ENCODE measurements around the gene MDFIC.

The MDFIC gene

GRCh38 chr7:114970308-114970707 lies 48.4 kb downstream of the MDFIC start:
- no peak for DNase-seq (ENCODE audit: low read depth, low spot score)
- no peaks in the 10 kb centered on the region for H3K36me3 ChIP-seq (ENCODE audit: insufficient read depth, insufficient read length, low read length)
- no peak overlapping the region for H3K9ac ChIP-seq (ENCODE audit: insufficient read length, low read depth)
- no peaks in the 10 kb centered on the region for H3K9me3 ChIP-seq (ENCODE audit: insufficient read depth, low read length)
- no peaks in the 10 kb centered on the region for H3K27me3 ChIP-seq (ENCODE audit: insufficient read depth, insufficient read length)
- H3K4me1 ChIP-seq (ENCODE audit: insufficient read depth, insufficient read length), result no peaks in the 10 kb centered on the region
- H3K4me3 ChIP-seq (ENCODE audit: insufficient read length, low read depth), result no peak overlapping the region
- TF ChIP-seq SUZ12 (IDR thresholded peaks at IDR 0.05; ENCODE audit: extremely low read depth, insufficient read depth, insufficient read length) (no peak), ZNF274 (IDR thresholded peaks at IDR 0.05; ENCODE audit: low read depth, low read length) (no peak), YY1 (IDR thresholded peaks at IDR 0.05; ENCODE audit: insufficient read depth, insufficient read length) (no peak)

DNA sequence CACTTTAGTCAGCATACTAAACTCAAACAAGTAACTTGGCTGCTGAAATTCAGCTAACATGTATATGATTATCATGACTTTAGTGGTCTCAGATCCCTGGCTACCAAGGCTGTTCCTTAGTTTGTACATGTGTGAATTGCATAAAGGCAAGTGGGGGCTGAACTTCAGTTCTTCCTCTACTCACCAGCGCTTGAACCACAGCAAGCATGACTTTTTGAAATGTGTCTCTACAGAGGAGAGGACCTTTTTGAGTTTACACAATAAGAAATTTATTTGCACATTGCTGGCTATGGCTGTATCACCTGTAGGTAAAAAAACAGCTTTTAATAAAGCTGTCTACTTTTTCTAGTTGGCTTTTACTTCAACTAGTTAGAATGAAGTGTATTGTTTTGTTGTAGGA lies 48.8 kb downstream of the MDFIC start:
- DNase-seq (ENCODE audit: low read depth, low spot score), result no peak
- Histone ChIP-seq H3K27me3 (ENCODE audit: insufficient read depth, insufficient read length) (no peaks in the 10 kb centered on the region), H3K4me3 (ENCODE audit: insufficient read length, low read depth) (no peak overlapping the region), H3K9me3 (ENCODE audit: insufficient read depth, low read length) (no peaks in the 10 kb centered on the region), H3K4me1 (ENCODE audit: insufficient read depth, insufficient read length) (no peaks in the 10 kb centered on the region), H3K9ac (ENCODE audit: insufficient read length, low read depth) (no peak overlapping the region), H3K36me3 (ENCODE audit: insufficient read depth, insufficient read length, low read length) (no peaks in the 10 kb centered on the region)
- no peak for TF ChIP-seq YY1 (IDR thresholded peaks at IDR 0.05; ENCODE audit: insufficient read depth, insufficient read length)
- TF ChIP-seq SUZ12 (IDR thresholded peaks at IDR 0.05; ENCODE audit: extremely low read depth, insufficient read depth, insufficient read length), result no peak
- no peak for TF ChIP-seq ZNF274 (IDR thresholded peaks at IDR 0.05; ENCODE audit: low read depth, low read length)

GRCh38 chr7:114972567-114972966 lies 50.7 kb downstream of the MDFIC start:
- H3K9me3 ChIP-seq (ENCODE audit: insufficient read depth, low read length), result no peaks in the 10 kb centered on the region
- no peak overlapping the region for H3K4me3 ChIP-seq (ENCODE audit: insufficient read length, low read depth)
- H3K36me3 ChIP-seq (ENCODE audit: insufficient read depth, insufficient read length, low read length), result no peaks in the 10 kb centered on the region
- no peak overlapping the region for H3K9ac ChIP-seq (ENCODE audit: insufficient read length, low read depth)
- no peaks in the 10 kb centered on the region for H3K4me1 ChIP-seq (ENCODE audit: insufficient read depth, insufficient read length)
- DNase-seq (ENCODE audit: low read depth, low spot score), result no peak
- no peaks in the 10 kb centered on the region for H3K27me3 ChIP-seq (ENCODE audit: insufficient read depth, insufficient read length)
- TF ChIP-seq YY1 (IDR thresholded peaks at IDR 0.05; ENCODE audit: insufficient read depth, insufficient read length) (no peak), SUZ12 (IDR thresholded peaks at IDR 0.05; ENCODE audit: extremely low read depth, insufficient read depth, insufficient read length) (no peak), ZNF274 (IDR thresholded peaks at IDR 0.05; ENCODE audit: low read depth, low read length) (no peak)

GRCh38 chr7:114973147-114973546 lies 51.3 kb downstream of the MDFIC start:
- Histone ChIP-seq H3K36me3 (ENCODE audit: insufficient read depth, insufficient read length, low read length) (no peaks in the 10 kb centered on the region), H3K4me1 (ENCODE audit: insufficient read depth, insufficient read length) (no peaks in the 10 kb centered on the region), H3K4me3 (ENCODE audit: insufficient read length, low read depth) (no peak overlapping the region), H3K9me3 (ENCODE audit: insufficient read depth, low read length) (no peaks in the 10 kb centered on the region), H3K27me3 (ENCODE audit: insufficient read depth, insufficient read length) (no peaks in the 10 kb centered on the region), H3K9ac (ENCODE audit: insufficient read length, low read depth) (no peak overlapping the region)
- no peak for DNase-seq (ENCODE audit: low read depth, low spot score)
- no peak for TF ChIP-seq YY1 (IDR thresholded peaks at IDR 0.05; ENCODE audit: insufficient read depth, insufficient read length)
- TF ChIP-seq ZNF274 (IDR thresholded peaks at IDR 0.05; ENCODE audit: low read depth, low read length), result no peak
- TF ChIP-seq SUZ12 (IDR thresholded peaks at IDR 0.05; ENCODE audit: extremely low read depth, insufficient read depth, insufficient read length), result no peak

- no peaks in the 10 kb centered on the region for H3K36me3 ChIP-seq (ENCODE audit: insufficient read depth, insufficient read length, low read length)
- DNase-seq (ENCODE audit: low read depth, low spot score), result no peak
- no peak for TF ChIP-seq SUZ12 (IDR thresholded peaks at IDR 0.05; ENCODE audit: extremely low read depth, insufficient read depth, insufficient read length)
- TF ChIP-seq ZNF274 (IDR thresholded peaks at IDR 0.05; ENCODE audit: low read depth, low read length), result no peak
- no peak for TF ChIP-seq YY1 (IDR thresholded peaks at IDR 0.05; ENCODE audit: insufficient read depth, insufficient read length)
- H3K4me3 ChIP-seq (ENCODE audit: insufficient read length, low read depth), result no peak overlapping the region
- no peaks in the 10 kb centered on the region for H3K9me3 ChIP-seq (ENCODE audit: insufficient read depth, low read length)
- H3K9ac ChIP-seq (ENCODE audit: insufficient read length, low read depth), result no peak overlapping the region
- H3K4me1 ChIP-seq (ENCODE audit: insufficient read depth, insufficient read length), result no peaks in the 10 kb centered on the region
- H3K27me3 ChIP-seq (ENCODE audit: insufficient read depth, insufficient read length), result no peaks in the 10 kb centered on the region
Observed at GRCh38 chr7:114975401-114975800, 53.5 kb downstream of the MDFIC start.

DNA sequence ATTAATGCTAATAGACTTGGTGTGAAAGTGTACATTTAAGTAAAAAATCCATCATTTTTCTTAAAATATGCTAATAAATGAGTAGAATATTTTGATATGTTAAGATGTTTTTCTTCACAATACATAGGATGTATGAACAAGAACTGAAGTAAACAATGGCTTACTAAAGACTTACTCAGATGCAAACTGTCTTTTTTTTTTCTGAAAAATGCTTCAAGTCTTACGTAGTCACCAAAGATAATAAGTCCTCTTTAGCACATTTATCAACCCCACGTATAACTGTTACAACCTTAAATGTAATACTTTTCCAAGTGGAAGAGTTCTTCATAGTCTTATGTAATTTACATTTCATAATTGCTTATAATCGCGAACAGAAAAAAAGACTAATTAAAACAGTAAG lies 54.8 kb downstream of the MDFIC start:
- Histone ChIP-seq H3K4me1 (ENCODE audit: insufficient read depth, insufficient read length) (no peaks in the 10 kb centered on the region), H3K27me3 (ENCODE audit: insufficient read depth, insufficient read length) (no peaks in the 10 kb centered on the region), H3K4me3 (ENCODE audit: insufficient read length, low read depth) (no peak overlapping the region), H3K9ac (ENCODE audit: insufficient read length, low read depth) (no peak overlapping the region), H3K36me3 (ENCODE audit: insufficient read depth, insufficient read length, low read length) (no peaks in the 10 kb centered on the region), H3K9me3 (ENCODE audit: insufficient read depth, low read length) (no peaks in the 10 kb centered on the region)
- TF ChIP-seq ZNF274 (IDR thresholded peaks at IDR 0.05; ENCODE audit: low read depth, low read length), result no peak
- no peak for TF ChIP-seq YY1 (IDR thresholded peaks at IDR 0.05; ENCODE audit: insufficient read depth, insufficient read length)
- TF ChIP-seq SUZ12 (IDR thresholded peaks at IDR 0.05; ENCODE audit: extremely low read depth, insufficient read depth, insufficient read length), result no peak
- no peak for DNase-seq (ENCODE audit: low read depth, low spot score)

DNA sequence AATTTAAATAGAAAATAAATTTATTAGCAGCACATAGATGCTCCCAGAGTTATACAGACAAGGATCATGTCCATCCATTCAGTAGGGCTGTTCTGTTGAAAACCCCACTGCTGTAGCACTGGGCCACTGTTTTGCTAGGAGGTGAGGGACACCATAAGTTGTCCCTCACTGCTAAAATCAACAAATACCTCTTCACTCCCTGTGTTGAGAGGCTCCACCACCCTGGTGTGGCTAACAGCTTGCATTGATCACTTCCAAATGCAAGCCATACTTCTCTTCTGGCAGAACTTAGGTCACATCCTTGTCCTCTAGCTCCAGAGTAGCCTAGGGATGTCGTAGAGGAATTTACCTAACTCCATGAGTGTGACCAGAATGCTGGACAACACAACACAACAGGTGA lies 55.4 kb downstream of the MDFIC start:
- no peak for DNase-seq (ENCODE audit: low read depth, low spot score)
- Histone ChIP-seq H3K36me3 (ENCODE audit: insufficient read depth, insufficient read length, low read length) (no peaks in the 10 kb centered on the region), H3K9ac (ENCODE audit: insufficient read length, low read depth) (no peak overlapping the region), H3K9me3 (ENCODE audit: insufficient read depth, low read length) (no peaks in the 10 kb centered on the region), H3K4me3 (ENCODE audit: insufficient read length, low read depth) (no peak overlapping the region), H3K4me1 (ENCODE audit: insufficient read depth, insufficient read length) (no peaks in the 10 kb centered on the region), H3K27me3 (ENCODE audit: insufficient read depth, insufficient read length) (no peaks in the 10 kb centered on the region)
- TF ChIP-seq YY1 (IDR thresholded peaks at IDR 0.05; ENCODE audit: insufficient read depth, insufficient read length) (no peak), SUZ12 (IDR thresholded peaks at IDR 0.05; ENCODE audit: extremely low read depth, insufficient read depth, insufficient read length) (no peak), ZNF274 (IDR thresholded peaks at IDR 0.05; ENCODE audit: low read depth, low read length) (no peak)

GRCh38 chr7:114979388-114979787 lies 57.5 kb downstream of the MDFIC start:
- H3K9ac ChIP-seq (ENCODE audit: insufficient read length, low read depth), result no peak overlapping the region
- no peaks in the 10 kb centered on the region for H3K4me1 ChIP-seq (ENCODE audit: insufficient read depth, insufficient read length)
- no peak for TF ChIP-seq YY1 (IDR thresholded peaks at IDR 0.05; ENCODE audit: insufficient read depth, insufficient read length)
- no peak for TF ChIP-seq SUZ12 (IDR thresholded peaks at IDR 0.05; ENCODE audit: extremely low read depth, insufficient read depth, insufficient read length)
- no peak for TF ChIP-seq ZNF274 (IDR thresholded peaks at IDR 0.05; ENCODE audit: low read depth, low read length)
- no peak for DNase-seq (ENCODE audit: low read depth, low spot score)
- H3K4me3 ChIP-seq (ENCODE audit: insufficient read length, low read depth), result no peak overlapping the region
- no peaks in the 10 kb centered on the region for H3K27me3 ChIP-seq (ENCODE audit: insufficient read depth, insufficient read length)
- no peaks in the 10 kb centered on the region for H3K9me3 ChIP-seq (ENCODE audit: insufficient read depth, low read length)
- no peaks in the 10 kb centered on the region for H3K36me3 ChIP-seq (ENCODE audit: insufficient read depth, insufficient read length, low read length)
